Myocyte (in vitro differentiated cells): ENCODE results near the gene SLC5A1. TPM values are rescaled to one million over a fixed set of nuclear protein-coding genes. Genes with fewer than 3 reads are reported as not detected.
"Not testable (repeated sequence)": the region's sequence is repeated elsewhere in the genome, so short reads cannot be mapped to it uniquely, and the experiment has no call there.

ENCODE experiments used
- DNase-seq: peaks from one replicate; pipeline ENCODE4 v3.0.0-alpha.2; 2012; ENCODE audit warnings: low read depth
- total RNA-seq: library from RNA; depleted of rRNA; stranded (reverse); fragments of >200 nt; gene quantifications from 2 replicates; pipeline ENCODE4 v1.2.3, GENCODE V29; 2014

The SLC5A1 gene
- total RNA-seq, 1 donor from 2014 or later: not detected

DNA sequence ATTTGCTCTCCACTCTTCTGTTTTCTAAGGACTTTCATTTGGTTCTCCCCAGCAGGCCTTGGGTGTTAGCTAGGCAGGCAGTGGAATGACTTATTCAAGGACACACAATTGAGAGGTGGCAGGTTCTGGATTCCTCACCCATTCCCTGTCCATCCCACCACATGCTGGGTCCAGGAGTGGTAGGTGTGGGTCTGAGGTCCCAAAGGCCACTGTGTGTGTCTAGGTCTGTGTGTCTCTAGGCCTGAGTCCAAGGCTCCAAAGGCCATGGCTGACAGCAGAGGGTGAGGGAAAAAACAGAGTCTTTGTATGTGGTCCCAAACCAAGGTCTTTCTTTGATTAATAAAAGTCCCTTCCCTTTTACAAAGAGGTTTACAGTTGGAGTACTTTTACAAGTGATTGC is 40.8 kb downstream of the SLC5A1 start:
- no peak for DNase-seq

DNA sequence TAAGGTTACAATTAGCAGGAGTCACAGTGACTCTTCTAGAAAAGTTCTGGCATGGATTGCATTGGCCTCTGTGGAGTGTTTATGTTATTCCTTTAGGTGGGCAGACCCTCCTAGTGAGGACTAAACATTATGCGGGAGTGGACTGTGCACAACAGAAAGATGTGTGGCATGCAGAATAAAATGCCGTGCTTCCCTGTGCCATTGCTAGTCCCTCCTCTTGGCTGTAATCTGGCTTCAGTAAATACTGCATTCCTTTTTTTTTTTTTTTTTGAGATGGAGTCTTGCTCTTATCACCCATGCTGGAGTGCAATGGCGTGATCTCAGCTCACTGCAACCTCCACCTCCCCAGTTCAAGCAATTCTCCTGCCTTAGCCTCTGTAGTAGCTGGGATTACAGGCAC is 45.0 kb downstream of the SLC5A1 start:
- no peak for DNase-seq

DNA sequence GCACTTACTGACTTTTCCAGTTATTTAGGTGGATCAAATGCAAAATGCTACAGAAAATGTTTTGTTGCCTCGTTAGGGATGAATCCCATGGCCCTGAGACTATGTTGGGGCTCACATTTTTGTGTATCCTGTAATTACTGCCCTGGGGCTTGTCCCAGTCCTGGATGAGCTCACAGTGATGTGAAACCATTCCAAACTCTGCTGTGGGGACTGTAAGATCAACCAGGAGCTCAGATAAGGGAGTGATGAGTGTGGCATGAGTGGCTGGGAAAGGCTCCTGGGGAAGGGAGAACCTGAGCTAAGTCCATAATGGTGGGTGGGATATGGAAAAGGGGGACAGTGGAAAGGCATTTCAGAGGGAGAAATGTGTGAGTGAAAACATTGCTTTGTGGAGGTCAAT is 54.0 kb downstream of the SLC5A1 start:
- no peak for DNase-seq

DNA sequence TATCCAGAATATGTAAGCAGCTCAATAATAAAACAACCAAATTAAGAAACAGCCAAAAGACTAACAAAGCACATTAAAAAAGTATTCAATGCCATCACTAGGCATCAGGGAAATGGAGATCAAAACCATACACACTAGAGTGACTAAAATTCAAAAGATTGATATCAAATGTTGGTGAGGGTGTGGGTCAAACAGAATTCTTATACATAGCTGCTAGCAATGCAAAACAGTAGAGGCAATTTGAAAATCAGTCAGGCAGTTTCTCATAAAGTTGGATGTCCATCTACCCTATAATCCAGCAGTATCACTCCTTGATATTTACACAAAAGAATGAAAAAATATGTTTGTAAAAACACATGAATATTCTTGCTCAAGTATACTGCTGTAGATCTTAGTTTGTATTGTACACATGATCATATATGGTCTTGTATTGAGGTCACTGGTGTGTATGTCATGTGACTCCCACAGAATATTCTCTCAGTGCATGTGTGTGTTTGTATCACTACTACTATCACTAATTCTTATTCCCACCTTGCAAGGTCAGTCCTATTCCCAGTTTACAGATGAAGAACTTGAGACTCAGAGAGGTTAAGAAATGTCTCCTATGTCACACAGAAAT is 54.9 kb downstream of the SLC5A1 start:
- DNase-seq: no peak

DNA sequence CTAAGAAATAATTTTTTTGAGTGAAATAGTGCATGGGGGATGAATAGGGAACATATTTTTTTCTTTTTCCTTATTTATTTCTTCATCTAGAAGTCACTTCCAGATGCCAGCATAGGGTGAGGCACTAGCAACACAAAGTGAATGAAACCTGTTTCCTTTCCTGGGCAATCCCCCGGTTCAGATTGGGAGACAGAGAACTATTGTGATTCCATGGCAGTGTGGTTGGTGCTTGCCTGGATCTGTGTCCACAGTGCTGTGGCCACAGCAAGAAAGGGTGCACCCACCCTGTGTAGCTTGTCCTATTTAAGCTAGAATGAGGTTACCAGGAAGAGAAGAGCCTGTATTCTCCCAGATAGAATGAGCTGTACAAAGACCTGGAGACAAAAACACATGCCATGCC is 57.6 kb downstream of the SLC5A1 start:
- no peak for DNase-seq

DNA sequence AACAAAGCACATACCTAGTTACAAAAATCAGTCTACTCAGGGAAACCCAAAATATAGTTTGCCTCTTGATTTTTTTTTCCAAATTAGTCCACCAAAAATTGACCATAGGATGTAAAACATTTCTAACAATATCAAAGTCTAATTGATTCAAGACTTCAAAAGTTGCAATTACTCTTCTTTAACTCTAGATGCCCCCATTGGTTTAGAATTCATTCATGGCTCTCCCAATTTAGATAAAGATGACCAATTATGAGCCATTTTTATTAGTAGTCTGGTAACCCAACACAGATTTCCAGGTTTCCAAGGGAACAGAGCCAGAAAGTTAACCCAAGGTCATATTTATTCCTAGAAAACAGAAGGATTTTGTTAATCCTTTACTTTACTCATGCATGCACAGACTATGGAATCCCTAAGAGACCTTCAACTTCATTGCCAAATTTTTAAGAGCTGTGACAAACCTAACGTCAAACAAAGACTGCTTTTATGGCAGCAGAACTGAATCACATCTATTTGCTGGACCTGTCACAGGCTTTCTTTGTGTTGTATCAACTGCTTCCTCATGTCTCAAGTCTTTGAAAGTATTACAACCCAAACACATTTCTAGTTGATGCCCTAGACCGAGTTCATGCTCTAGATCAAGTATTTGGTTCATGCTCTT is 60.7 kb downstream of the SLC5A1 start:
- DNase-seq: peak; percentile 13

DNA sequence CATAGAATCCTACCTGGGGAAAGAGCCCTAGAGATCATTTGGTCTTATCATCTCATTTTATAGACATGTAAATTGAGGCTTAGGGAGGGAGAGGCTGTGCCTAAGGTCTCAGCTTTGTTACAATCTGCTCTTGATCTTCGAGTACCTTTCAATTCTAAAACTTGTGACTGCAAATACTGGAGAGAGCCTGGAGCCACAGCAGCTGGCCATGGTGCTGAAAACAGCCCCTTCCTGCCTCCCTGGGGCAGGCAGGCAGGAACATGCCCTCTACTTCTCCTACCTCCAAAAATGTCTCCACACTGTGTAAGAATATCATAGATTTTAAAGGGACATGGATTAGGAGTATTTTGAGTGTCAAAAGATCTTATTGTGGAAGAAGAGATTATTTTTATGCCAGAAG is 63.9 kb downstream of the SLC5A1 start:
- DNase-seq: peak; percentile 46

DNA sequence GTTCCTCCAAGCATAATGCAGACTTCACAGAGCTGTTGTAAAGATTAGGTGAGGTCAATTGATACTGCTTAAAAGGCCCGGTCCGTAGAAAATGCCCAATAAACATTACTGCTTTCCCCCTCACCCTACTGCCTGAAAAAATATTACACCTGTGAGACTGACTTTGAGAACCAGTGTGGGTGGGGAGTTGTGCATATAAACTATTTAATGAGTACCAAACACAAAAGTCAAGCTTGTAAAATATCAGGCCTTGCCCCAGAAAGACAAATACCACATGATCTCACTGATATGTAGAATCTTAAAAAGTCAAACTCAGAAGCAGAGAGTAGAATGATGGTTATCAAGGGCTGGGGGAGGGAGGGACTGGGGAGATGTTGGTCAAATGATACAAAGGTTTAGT is 69.3 kb downstream of the SLC5A1 start:
- no peak for DNase-seq

DNA sequence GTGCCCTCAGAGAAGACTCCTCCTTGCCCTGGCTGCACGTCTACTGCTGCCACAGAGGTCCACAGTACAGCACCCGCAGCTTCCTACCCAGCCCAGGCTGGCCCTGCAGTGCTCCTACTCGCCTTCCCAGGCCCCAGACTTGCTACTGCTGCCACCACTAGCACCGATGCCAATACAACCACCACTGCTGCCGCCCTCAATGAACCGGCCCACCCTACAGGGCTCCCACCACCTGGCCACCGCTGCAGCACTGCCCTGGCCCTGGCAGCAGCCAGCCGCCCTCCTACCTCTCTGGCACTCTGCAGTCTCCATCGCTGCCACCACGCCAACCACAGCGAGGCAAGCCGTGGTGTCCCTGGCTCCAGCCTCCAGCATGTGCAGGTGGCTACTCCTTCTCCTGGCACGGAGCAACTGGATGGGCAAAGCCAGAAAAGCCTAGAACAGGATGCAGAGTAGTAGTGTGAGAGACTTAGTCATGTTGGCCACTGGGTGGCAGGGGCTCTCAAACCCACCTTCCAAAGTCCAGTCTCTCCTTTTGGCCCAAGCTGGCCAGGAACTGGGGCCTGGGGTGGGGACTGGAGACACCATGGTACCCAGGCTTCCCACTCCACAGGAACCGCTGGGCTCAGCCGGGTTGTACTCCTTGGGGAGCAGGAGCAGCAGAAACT is 76.6 kb downstream of the SLC5A1 start:
- no peak for DNase-seq

DNA sequence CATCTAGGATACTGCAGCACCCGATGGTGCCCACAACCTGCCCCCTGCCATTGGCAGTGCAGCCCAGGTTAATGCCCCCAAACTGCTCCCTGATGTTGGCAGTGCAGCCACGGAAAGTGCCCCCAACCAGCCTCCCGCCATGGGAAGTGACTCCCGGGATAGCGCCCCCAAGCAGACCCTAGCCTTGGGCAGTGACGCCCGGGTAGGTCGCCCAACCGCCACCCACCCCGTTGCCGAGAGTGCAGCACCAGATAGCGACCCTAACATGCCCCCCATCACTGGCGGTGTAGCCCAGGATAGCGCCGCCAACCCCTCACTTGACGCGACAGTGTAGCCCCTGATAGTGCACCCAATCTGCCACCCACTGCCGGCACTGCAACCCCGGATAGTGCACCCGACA is 77.5 kb downstream of the SLC5A1 start:
- DNase-seq: no peak

DNA sequence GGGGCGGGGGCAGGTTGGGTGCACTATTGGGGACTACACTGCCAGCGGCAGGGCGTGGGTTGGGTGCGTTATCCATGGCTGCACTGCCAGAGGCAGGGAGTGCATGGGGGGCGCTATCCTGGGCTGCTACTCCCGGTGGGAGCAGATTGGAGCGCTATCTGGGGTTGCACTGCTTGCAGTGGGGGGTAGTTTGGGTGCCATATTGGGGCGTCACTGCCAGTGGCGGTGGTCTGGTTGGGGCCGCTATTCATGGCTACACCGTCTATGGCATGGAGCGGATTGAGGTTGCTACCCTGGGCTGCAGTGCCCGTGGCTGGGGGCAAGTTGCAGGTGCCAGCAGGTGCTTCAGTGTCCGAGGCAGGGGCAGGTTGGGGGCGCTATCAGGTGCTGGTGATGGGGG is 79.8 kb downstream of the SLC5A1 start:
- DNase-seq: no peak

DNA sequence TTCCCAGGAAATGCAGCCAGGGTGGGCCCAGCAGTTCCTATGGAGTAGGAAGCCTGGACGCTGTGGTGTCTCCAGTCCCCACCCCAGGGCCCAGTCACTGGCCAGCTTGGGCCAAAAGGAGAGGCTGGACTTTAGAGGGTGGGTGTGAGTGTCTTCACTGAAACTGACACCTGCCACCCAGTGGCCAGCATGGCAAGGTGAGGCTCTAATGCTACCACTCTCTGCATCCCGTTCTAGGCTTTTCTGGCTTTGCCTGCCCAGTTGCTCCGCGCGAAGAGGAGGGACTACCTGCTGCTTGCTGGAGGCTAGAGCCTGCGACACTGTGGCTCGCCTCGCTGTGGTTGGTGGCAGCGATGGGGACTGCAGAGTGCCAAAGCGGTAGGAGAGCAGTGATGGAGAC is 80.6 kb downstream of the SLC5A1 start:
- DNase-seq: no peak

DNA sequence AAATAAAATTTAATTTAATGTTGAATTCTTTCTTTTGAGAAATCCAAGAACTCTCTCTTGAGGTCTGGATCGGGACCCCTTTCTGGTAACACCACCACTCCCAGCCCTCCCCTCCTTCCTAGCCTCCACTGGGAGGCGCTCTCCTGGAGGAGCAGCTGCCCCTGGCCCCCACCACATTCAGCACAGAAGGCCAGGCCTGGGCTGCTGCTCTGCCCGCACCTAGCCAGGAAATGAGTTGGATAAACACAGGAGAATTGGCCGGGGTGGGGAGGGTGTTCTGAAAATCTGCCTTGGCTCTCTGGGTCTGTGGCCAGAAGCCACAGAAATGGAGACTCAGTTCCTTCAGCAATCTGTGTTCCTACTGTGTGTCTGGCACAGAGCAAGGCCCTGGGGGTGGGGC is 84.8 kb downstream of the SLC5A1 start:
- DNase-seq: no peak

DNA sequence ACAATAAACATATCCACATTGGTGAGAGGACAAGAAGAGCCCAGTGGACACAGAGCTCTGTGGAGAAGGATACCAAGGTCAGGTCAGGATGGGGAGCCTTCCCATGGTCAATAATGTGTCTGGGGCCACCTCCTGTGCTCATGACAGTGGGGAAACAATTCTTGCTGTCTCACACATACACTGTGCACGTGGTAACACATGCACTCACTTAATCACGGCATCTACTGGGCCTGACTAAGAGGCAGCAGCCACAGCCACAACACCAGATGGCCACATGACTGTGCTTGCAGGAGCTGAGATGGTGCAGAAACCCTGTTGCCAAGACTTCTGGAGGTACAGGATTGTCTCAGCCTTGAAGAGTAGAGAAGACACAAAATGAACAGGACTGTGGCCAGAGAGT is 87.4 kb downstream of the SLC5A1 start:
- no peak for DNase-seq

DNA sequence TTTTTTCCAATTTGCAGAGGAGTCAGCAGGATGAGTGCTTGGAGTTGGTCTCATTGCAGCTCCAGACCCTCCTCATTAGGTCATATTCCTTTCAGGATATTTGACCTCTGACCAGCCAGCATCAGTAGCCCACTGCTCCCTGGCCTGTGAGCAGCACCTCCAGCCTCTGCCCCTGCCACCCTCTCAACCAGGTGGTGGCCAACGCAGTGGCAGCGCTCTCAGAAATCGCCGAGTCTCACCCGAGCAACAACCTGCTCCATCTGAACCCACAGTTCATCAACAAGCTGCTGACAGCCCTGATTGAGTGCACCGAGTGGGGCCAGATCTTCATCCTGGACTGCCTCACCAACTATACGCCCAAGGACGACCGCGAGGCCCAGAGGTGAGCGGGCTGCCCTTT is 89.1 kb downstream of the SLC5A1 start:
- DNase-seq: no peak

DNA sequence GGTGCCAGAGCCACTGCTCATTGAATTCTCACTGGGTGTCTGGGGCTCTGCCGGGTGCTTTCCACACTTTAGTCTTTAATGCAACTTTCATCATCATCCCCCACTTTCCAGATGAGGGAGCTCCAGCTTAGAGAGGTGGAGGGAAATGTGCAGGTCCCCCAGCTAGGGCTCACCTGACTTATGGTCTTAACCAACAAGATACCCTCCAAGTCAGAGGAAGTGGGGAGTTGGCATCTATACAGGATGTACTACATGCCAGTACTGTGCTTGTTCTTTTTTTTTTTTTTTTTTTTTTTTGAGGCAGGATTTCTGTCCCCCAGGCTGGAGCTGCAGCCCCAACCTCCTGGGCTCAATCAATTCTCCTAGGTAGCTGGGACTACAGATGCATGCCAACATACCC is 89.7 kb downstream of the SLC5A1 start:
- DNase-seq: no peak

DNA sequence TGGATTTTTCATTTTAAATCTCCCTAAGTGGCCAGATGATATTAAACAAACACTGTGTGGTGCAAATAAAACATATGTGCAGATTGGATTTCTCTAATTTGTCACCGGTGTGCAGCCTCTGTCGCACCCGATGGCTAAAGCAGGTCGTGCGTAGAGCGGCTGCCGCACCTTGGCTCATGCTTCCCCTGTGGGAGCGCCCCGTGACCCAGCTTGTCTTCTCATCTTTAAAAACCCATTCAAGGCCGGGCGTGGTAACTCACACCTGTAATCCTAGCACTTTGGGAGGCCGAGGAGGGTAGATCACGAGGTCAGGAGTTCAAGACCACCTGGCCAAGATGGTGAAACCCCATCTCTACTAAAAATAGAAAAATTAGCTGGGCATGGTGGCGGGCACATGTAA is 91.7 kb downstream of the SLC5A1 start:
- not testable (repeated sequence) for DNase-seq

DNA sequence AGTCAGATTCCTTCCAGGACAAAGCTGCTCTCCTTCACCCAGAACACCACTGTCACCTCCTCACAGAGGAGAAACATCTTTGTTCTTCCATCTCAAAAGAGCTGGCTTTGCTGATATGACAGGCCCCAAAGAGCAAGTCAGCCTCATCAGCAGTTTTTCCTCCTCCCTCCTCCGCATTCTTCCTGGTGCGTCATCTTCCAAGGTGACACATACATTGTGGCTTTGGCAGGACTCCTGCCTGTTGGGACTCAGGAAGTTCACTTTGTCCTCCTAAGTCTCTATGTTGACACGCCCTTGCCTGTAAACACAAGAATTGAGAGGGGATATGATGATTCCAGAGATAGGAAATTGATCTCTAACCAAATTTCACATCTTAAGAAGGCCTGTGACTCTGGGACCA is 92.9 kb downstream of the SLC5A1 start:
- peak; percentile 45 for DNase-seq

DNA sequence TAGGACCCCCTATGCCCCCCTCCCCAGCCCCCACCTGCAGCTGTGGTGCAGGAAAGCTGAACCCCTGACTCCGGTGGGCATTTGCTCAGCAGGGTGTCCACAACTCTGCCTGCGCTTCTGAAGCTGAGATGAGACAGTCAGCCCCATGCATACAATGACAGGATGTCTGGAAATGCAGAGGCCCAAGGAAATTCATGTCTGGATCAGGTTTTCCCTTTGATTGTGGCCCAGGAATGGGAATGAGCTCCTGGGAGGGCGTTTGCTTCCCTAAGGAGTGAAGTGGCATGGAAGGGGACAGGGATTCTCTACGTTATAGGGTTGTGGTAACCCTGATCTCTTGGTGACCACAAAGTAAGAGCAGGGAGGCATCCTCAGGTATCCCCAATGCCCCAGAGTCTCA is 93.8 kb downstream of the SLC5A1 start:
- not testable (repeated sequence) for DNase-seq

DNA sequence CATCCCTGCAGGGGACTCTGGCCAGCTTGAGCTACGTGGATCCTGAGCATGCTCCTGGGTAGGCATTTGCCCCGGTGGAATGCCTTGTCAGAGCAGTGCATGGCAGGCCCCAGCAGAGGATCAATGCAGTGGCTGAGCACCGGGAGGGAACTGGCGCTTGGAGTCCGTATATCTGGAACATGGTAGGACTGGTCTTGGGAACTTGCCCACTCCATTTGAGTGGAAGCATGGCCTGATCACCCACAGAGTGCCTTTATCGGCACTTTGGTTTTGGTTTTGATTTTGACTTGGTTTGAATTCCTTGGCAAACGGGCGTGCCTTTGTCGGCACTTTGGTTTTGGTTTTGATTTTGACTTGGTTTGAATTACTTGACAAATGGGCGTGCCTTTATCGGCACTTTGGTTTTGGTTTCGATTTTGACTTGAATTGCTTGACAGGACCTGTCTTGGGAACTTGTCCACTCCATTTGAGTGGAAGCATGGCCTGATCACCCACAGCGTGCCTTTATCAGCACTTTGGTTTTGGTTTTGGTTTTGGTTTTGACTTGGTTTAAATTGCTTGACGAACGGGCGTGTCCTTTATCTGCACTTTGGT is 94.8 kb downstream of the SLC5A1 start:
- peak; percentile 53 for DNase-seq

DNA sequence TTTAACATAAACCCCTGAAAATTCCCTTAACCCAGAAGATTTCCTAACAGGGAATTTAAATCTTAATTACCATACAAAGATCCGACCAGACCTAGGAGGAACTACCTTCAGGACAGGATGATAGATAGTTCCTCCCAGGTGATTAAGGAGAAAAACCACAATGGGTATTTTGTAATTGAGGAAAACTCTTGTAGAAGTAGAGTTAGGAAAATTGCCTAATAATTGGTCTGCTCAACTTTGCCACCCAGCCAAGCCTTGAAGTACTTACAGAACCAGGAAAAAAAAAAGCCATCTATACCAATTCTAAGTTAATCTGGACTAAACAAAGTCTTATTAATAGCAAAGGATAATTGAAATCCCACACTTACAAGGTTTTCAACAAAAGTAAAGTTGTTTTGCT is 95.5 kb downstream of the SLC5A1 start:
- not testable (repeated sequence) for DNase-seq

DNA sequence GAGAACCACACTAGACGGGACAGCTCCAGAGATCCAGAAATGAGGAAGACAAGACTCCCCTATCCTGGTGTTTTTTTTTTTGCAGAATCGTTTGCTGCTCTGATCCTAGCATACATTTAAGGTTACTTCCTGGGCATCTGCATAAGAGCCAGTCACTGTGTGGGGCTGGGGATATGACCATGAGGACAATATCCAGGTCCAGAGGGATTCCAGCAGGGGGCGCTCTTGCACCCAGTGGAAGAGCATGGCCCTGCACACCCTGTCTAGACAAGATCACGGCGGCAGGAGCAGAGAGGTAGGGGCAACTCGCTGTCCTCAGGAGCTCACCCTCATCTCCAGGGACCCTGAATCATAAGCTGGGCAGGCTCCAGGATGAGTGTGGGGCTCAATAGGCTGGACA is 97.6 kb downstream of the SLC5A1 start:
- DNase-seq: not testable (repeated sequence)
